Measurements from ENCODE around the gene PAK5. TPM values are rescaled to one million over a fixed set of nuclear protein-coding genes. Genes with fewer than 3 reads are reported as not detected.

PAK5 gene
- total RNA-seq, 5 donors from 2014 or later (not counting 1 experiment from before 2014, with no cell fraction given), result not detected

DNA sequence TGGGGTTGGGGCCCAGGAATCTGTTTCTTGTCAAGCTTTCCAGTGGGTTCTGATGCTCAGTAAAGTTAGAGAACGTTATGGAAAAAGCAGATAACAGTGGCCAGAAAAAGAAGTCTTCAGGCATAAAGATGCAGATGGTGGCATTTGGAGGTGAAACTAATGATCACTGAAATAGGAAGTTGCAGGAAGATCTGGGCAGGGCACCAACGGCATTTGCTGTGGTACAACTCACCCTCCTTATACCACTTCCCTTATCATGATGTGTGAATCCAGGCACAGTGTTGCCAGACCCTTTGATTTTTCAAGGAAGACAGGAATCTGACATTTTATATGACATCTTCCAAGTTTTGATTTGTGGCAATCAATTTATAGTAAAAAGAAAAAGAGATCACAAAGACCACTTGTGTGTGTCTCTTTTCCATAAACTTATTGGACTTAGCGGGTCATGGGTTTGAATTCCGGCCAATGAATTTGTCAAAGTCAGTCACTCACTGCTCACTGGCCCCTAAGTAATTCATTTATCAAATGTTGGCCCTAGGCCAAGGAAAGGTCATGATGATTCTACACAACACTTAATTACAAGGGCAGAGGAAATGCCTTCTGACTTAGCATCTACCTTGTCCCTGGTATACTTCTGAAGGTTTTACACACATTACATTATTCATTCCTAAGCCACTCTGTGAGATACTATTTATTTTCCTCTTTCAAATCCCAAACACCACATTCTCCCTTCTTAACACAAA lies 286.9 kb downstream of the PAK5 start:
- CTCF ChIA-PET, result no interaction called here
- 72% methylated on average over 2 of the region's 4 CpGs for WGBS (ENCODE audit: insufficient coverage)
- H3K4me1 Mint-ChIP-seq, result no peaks in the 10 kb centered on the region

DNA sequence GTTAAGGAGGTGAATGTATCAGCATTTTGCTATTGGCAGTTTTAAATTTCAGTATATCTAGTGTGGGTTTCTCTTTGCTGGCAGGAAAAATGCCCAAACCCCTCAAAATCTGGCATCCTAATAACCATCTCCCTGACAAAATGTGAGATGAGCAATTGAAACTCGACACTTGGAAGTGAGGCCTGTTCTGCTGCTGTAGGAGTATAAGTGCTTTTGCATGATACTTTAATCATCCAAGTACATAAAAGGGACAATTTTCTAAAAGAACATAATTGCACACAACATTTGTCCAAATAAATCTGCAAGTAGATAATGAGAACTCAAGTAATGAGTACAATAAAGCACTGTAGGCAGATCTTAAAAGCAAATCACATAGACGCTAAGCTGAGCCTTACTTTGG lies 288.0 kb downstream of the PAK5 start:
- Histone ChIP-seq H3K36me3 (ENCODE audit: control insufficient read depth in 2 of 2, extremely low read depth in 1 of 2, insufficient read depth in 1 of 2, low read length in 1 of 2) (no peaks in the 10 kb centered on the region), H3K4me3 (ENCODE audit: control insufficient read depth in 1 of 2, extremely low read depth in 1 of 2, low read length in 1 of 2) (no peak overlapping the region), H3K9me3 (no peaks in the 10 kb centered on the region), H3K4me1 (ENCODE audit: control insufficient read depth in 1 of 2, extremely low read depth in 1 of 2, insufficient read depth in 2 of 2, low read length in 2 of 2) (no peaks in the 10 kb centered on the region), H3K27me3 (replicated peaks in 1 of 2; ENCODE audit: control insufficient read depth in 2 of 2, extremely low read depth in 1 of 2, insufficient read depth in 2 of 2, low read length in 1 of 2) (peaks cover 0 to 2% of the 10 kb centered on the region in 2 experiments), H3K27ac (ENCODE audit: low read length) (no peak overlapping the region)
- Mint-ChIP-seq H3K36me3 (no peaks in the 10 kb centered on the region), H3K4me1 (no peaks in the 10 kb centered on the region), H3K27ac (no peak overlapping the region), H3K27me3 (no peaks in the 10 kb centered on the region), H3K9me3 (peaks cover 4 to 5% (median 5%) of the 10 kb centered on the region in 3 donors), H3K4me3 (no peak overlapping the region)
- DNase-seq (no peak), ATAC-seq (replicated peaks in 1 of 4) (no peak)
- ChIA-PET CTCF (no interaction called here), POLR2A (no interaction called here)
- 100% methylated on average over 1 of the region's 2 CpGs for WGBS (ENCODE audit: insufficient coverage)

More for the DNA sequence above, 286.9 kb downstream of the PAK5 start:
- POLR2A ChIA-PET, result no interaction called here
- Mint-ChIP-seq H3K9me3 (peaks cover 4 to 5% (median 5%) of the 10 kb centered on the region in 3 donors), H3K27me3 (no peaks in the 10 kb centered on the region), H3K27ac (no peak overlapping the region), H3K4me3 (no peak overlapping the region), H3K36me3 (no peaks in the 10 kb centered on the region)
- no peak for DNase-seq
- peaks cover 0 to 2% of the 10 kb centered on the region in 2 experiments for H3K27me3 ChIP-seq (replicated peaks in 1 of 2; ENCODE audit: control insufficient read depth in 2 of 2, extremely low read depth in 1 of 2, insufficient read depth in 2 of 2, low read length in 1 of 2)
- no peaks in the 10 kb centered on the region for H3K36me3 ChIP-seq (ENCODE audit: control insufficient read depth in 2 of 2, extremely low read depth in 1 of 2, insufficient read depth in 1 of 2, low read length in 1 of 2)
- H3K4me1 ChIP-seq (ENCODE audit: control insufficient read depth in 1 of 2, extremely low read depth in 1 of 2, insufficient read depth in 2 of 2, low read length in 2 of 2), result no peaks in the 10 kb centered on the region
- H3K4me3 ChIP-seq (ENCODE audit: control insufficient read depth in 1 of 2, extremely low read depth in 1 of 2, low read length in 1 of 2), result no peak overlapping the region
- no peak for ATAC-seq (replicated peaks in 1 of 4)
- no peak overlapping the region for H3K27ac ChIP-seq (ENCODE audit: low read length)
- no peaks in the 10 kb centered on the region for H3K9me3 ChIP-seq

DNA sequence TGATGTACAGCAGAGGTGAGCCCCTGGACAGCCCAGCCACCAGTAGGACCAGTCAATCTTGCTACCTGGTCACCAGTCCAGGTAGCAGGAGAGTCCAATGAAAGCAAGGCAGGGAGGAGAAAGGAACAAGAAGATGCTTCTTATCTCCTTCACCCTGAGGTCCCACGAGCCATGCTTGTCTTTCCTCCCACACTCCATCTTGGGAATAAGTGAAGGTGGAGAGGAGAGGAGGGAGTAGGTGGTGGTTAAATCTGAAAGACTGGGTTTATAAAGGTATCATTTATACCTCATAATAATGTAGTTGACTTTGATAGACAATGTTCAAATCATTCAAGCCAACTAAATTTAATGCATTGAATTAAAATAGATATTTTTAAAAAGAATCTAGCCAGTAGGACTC lies 288.6 kb downstream of the PAK5 start:
- H3K36me3 Mint-ChIP-seq, result no peaks in the 10 kb centered on the region
- peaks cover 4 to 5% (median 5%) of the 10 kb centered on the region in 3 donors for H3K9me3 Mint-ChIP-seq
- POLR2A ChIA-PET, result no interaction called here
- H3K27ac Mint-ChIP-seq, result no peak overlapping the region
- Histone ChIP-seq H3K36me3 (ENCODE audit: control insufficient read depth in 2 of 2, extremely low read depth in 1 of 2, insufficient read depth in 1 of 2, low read length in 1 of 2) (no peaks in the 10 kb centered on the region), H3K27me3 (replicated peaks in 1 of 2; ENCODE audit: control insufficient read depth in 2 of 2, extremely low read depth in 1 of 2, insufficient read depth in 2 of 2, low read length in 1 of 2) (peaks cover 0 to 2% of the 10 kb centered on the region in 2 experiments), H3K4me3 (ENCODE audit: control insufficient read depth in 1 of 2, extremely low read depth in 1 of 2, low read length in 1 of 2) (no peak overlapping the region), H3K4me1 (ENCODE audit: control insufficient read depth in 1 of 2, extremely low read depth in 1 of 2, insufficient read depth in 2 of 2, low read length in 2 of 2) (no peaks in the 10 kb centered on the region), H3K27ac (ENCODE audit: low read length) (no peak overlapping the region), H3K9me3 (no peaks in the 10 kb centered on the region)
- DNase-seq (no peak), ATAC-seq (replicated peaks in 1 of 4) (no peak)
- H3K4me1 Mint-ChIP-seq, result no peaks in the 10 kb centered on the region
- no peak overlapping the region for H3K4me3 Mint-ChIP-seq
- CTCF ChIA-PET, result no interaction called here
- H3K27me3 Mint-ChIP-seq, result no peaks in the 10 kb centered on the region
- WGBS (ENCODE audit: insufficient coverage), result no CpG with 5 or more reads among the region's 1 CpG

DNA sequence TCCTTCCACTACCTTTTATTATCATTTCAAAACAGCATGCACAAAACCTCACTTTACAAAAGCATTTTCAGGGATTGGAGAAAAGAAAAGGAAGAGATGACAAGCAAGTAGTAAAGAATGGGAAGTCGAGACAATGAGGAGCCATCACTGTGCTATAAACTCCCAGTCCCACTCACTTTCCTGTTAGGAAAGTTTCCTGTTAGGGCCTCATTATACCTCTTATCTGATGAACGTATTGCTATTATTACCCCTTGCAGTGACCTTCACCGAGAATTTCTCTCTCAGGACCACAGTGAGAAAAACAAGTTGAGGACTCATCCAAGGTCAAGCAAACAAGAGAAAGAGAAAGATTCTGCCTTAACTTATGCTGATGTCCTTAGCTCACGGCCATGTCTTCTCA lies 295.7 kb downstream of the PAK5 start:
- Histone ChIP-seq H3K4me1 (ENCODE audit: control insufficient read depth in 1 of 2, extremely low read depth in 1 of 2, insufficient read depth in 2 of 2, low read length in 2 of 2) (no peaks in the 10 kb centered on the region), H3K27ac (ENCODE audit: low read length) (no peak overlapping the region), H3K9me3 (no peaks in the 10 kb centered on the region), H3K36me3 (ENCODE audit: control insufficient read depth in 2 of 2, extremely low read depth in 1 of 2, insufficient read depth in 1 of 2, low read length in 1 of 2) (no peaks in the 10 kb centered on the region), H3K4me3 (ENCODE audit: control insufficient read depth in 1 of 2, extremely low read depth in 1 of 2, low read length in 1 of 2) (no peak overlapping the region), H3K27me3 (replicated peaks in 1 of 2; ENCODE audit: control insufficient read depth in 2 of 2, extremely low read depth in 1 of 2, insufficient read depth in 2 of 2, low read length in 1 of 2) (no peaks in the 10 kb centered on the region)
- POLR2A ChIA-PET, result no interaction called here
- Mint-ChIP-seq H3K27ac (no peak overlapping the region), H3K4me1 (no peaks in the 10 kb centered on the region), H3K36me3 (no peaks in the 10 kb centered on the region), H3K9me3 (peaks cover 0 to 11% (median 2%) of the 10 kb centered on the region in 3 donors), H3K27me3 (peaks cover 0 to 3% of the 10 kb centered on the region in 2 donors), H3K4me3 (no peak overlapping the region)
- no peak for ATAC-seq (replicated peaks in 1 of 4)
- DNase-seq, result no peak
- WGBS (ENCODE audit: insufficient coverage), result 47% methylated on average over 3 of the region's 4 CpGs
- CTCF ChIA-PET, result no interaction called here

DNA sequence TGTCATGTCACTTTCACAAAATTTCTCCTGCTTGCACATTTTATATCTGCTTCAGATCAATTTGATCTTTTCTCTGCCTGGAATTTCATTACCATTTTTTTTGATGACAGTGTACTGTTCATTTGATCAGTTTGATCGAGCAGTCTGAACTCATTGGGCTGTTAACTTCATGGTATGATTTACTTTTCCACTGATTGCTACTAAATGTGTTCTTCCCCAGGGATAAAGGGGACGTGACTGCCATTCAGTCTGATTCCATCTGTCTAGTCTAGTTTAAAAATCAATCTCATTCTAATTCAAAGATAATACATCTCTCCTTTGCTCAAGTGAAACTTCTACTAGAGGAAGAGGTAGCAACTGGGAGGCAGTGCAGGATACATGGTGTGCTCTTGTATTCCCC lies 303.4 kb downstream of the PAK5 start:
- Mint-ChIP-seq H3K4me1 (no peaks in the 10 kb centered on the region), H3K27ac (no peak overlapping the region), H3K4me3 (no peak overlapping the region), H3K27me3 (peaks cover 0 to 1% of the 10 kb centered on the region in 2 donors), H3K36me3 (no peaks in the 10 kb centered on the region), H3K9me3 (no peaks in the 10 kb centered on the region)
- H3K9me3 ChIP-seq, result no peaks in the 10 kb centered on the region
- ATAC-seq (replicated peaks in 1 of 4) (no peak), DNase-seq (no peak)
- no CpG with 5 or more reads among the region's 2 CpGs for WGBS (ENCODE audit: insufficient coverage)
- no peak overlapping the region for H3K4me3 ChIP-seq (ENCODE audit: control insufficient read depth in 1 of 2, extremely low read depth in 1 of 2, low read length in 1 of 2)
- ChIA-PET POLR2A (no interaction called here), CTCF (no interaction called here)
- H3K27ac ChIP-seq (ENCODE audit: low read length), result no peak overlapping the region
- H3K4me1 ChIP-seq (ENCODE audit: control insufficient read depth in 1 of 2, extremely low read depth in 1 of 2, insufficient read depth in 2 of 2, low read length in 2 of 2), result no peaks in the 10 kb centered on the region
- H3K36me3 ChIP-seq (ENCODE audit: control insufficient read depth in 2 of 2, extremely low read depth in 1 of 2, insufficient read depth in 1 of 2, low read length in 1 of 2), result no peaks in the 10 kb centered on the region
- no peaks in the 10 kb centered on the region for H3K27me3 ChIP-seq (replicated peaks in 1 of 2; ENCODE audit: control insufficient read depth in 2 of 2, extremely low read depth in 1 of 2, insufficient read depth in 2 of 2, low read length in 1 of 2)

DNA sequence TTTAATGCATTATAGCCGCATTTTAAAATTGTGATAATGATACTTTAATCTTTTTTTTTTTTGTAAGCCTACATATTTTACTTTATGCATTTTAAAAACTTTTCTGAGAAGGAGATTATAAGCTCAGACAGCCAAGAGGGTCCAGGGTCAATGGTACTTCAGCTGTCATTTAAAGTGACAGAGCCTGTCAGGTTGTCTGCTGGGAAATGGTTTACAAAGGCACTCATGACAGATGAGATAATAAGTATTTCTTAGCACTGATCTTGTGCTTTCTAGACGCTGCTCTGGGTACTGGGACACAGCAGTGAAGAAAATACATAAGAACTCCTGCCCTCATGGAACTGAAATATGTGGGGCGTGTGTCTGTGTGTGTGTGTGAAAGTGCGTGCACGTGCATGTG lies 304.9 kb downstream of the PAK5 start:
- no peaks in the 10 kb centered on the region for H3K36me3 ChIP-seq (ENCODE audit: control insufficient read depth in 2 of 2, extremely low read depth in 1 of 2, insufficient read depth in 1 of 2, low read length in 1 of 2)
- CTCF ChIA-PET, result no interaction called here
- no peaks in the 10 kb centered on the region for H3K4me1 Mint-ChIP-seq
- peaks cover 0 to 1% of the 10 kb centered on the region in 2 donors for H3K27me3 Mint-ChIP-seq
- H3K9me3 Mint-ChIP-seq, result no peaks in the 10 kb centered on the region
- no peaks in the 10 kb centered on the region for H3K4me1 ChIP-seq (ENCODE audit: control insufficient read depth in 1 of 2, extremely low read depth in 1 of 2, insufficient read depth in 2 of 2, low read length in 2 of 2)
- no peaks in the 10 kb centered on the region for H3K36me3 Mint-ChIP-seq
- H3K27ac Mint-ChIP-seq, result no peak overlapping the region
- no peak for ATAC-seq (replicated peaks in 1 of 4)
- H3K4me3 Mint-ChIP-seq, result no peak overlapping the region
- WGBS (ENCODE audit: insufficient coverage), result 29% methylated on average over 1 of the region's 5 CpGs
- no peaks in the 10 kb centered on the region for H3K9me3 ChIP-seq
- POLR2A ChIA-PET, result interaction anchor here in 1 of 2 donors (0.7 kb wide), 1 partner anchor 360 kb away, joined by 4 read pairs; no protein-coding TSS in a partner anchor
- H3K27ac ChIP-seq (ENCODE audit: low read length), result no peak overlapping the region
- DNase-seq, result no peak
- H3K4me3 ChIP-seq (ENCODE audit: control insufficient read depth in 1 of 2, extremely low read depth in 1 of 2, low read length in 1 of 2), result no peak overlapping the region
- no peaks in the 10 kb centered on the region for H3K27me3 ChIP-seq (replicated peaks in 1 of 2; ENCODE audit: control insufficient read depth in 2 of 2, extremely low read depth in 1 of 2, insufficient read depth in 2 of 2, low read length in 1 of 2)
